HG03135 (cell line): ENCODE measurements around the gene SLAIN1.

ENCODE experiments used
- ATAC-seq: cut with Tn5 transposase; IDR thresholded peaks from one replicate; pipeline ENCODE4 v1.9.1; 2021; ENCODE audit warnings: mild to moderate bottlenecking, moderate library complexity; ENCODE audit not compliant: unreplicated experiment

The SLAIN1 gene

GRCh38 chr13:77703408-77703807, 5.9 kb downstream of the SLAIN1 start:
- ATAC-seq: no peak

DNA sequence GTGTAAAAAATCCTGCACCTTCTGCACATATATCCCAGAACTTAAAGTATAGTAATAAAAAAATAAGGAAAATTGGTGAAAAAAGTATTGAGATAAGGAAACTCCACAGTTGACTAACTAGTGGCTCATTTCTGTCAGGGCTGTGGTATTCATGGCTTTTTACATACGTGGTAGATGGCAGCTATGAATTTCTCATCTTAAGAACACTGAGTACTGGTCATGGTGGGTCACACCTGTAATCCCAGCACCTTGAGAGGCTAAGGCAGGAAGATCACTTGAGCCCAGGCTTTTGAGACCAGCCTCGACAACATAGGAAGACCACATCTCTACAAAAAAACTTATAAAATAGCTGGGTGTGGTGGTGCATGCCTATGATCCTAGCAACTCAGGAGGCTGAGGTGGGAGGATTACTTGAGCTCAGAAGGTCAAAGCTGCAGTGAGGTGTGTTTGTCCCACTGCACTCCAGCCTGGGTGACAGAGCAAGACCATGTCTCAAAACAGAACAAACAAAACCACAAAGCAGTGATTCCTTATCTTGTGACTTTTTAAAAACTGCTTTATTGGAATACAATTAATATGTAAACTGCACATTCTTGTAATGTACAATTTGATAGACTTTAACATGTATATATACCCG, 16.8 kb downstream of the SLAIN1 start:
- no peak for ATAC-seq

GRCh38 chr13:77715233-77715891, 17.9 kb downstream of the SLAIN1 start:
- no peak for ATAC-seq

DNA sequence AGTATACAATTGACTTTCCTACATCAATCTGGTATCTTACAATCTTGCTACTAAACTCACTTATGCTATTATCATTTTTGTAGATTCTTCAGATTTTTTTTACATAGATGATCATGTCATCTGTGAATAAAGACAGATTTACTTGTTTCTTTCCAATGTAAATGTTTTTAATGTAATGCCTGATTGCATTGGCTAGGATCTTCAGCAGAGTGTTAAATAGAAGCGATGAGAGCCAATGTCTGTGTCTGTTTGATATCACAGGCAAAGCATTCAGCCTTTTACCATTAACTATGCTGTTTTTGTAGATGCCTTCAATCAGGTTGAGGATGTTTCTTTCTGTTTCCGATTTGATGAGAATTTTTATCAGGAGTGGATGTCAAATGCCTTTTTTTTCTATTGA, 19.2 kb downstream of the SLAIN1 start:
- ATAC-seq: no peak

DNA sequence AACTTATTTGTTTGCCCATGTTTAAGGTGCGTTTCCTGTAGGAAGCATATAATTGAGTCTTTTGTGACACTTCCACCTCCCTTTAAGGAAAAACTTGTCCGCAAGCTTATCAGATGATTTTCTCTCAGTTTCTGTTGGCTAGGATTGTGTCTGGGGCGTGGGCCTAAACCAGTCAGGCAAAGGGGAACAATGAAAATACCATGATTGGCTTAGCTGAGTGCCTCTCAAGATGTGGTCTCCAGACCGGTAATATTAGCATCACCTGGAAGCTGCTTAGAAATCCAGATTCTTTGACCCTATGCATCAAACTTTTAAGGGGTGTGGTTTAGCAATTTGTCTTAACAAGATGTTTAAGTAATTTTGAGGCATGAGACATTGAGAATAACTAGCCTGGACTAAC, 20.0 kb downstream of the SLAIN1 start:
- ATAC-seq: no peak

DNA sequence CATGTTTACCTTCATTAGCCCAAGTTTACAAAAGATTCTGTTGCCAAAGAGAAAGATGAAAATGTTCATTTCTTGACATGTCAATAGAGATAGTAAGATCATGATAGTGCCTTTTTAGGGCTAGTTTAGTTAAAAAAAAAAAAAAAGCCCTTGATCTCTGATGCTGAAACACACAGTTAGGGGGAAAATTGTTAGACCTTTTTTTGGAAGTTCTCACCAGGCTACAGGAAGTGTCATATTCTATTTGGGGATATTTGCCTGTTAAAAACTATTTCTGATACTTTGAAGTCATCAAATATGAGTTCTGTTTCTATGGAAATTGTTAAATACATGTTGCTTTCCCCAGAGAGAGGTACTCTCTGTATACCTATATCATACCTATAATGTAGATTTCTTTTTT, 21.6 kb downstream of the SLAIN1 start:
- no peak for ATAC-seq

DNA sequence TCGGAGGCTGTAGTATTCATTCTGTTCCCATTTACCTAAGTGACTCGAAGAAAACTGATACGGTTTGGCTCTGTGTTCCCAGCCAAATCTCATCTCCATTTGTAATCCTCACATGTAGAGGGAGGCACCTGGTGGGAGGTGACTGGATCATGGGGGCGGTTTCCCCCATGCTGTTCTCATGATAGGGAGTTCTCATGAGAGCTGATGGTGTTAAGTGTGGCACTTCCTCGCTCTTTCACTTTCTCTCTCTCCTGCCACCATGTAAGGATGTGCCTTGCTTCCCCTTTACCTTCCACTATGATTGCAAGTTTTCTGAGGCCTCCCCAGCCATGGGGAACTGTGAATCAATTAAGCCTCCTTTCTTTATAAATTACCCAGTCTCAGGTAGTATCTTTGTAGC, 23.5 kb downstream of the SLAIN1 start:
- no peak for ATAC-seq

DNA sequence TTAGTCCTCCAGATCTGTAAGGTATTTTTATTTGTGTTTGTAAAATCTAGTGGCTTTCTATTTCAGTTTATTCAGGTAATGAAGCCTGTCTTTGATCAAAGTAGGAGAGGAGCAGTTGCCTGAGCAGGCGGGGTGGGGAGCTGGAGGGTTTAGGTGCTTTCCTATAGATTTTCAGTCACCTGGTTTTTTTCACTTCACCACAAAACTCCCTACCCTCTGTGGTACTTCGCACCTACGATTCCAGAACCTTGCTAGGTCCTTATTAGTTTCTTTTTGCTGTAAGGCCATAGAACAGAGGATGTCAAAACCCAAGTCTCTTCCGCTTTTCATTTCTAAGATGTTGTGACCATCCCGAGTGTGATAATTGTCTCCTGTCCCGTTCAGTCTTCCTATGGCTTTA, 26.6 kb downstream of the SLAIN1 start:
- peak; percentile 49 for ATAC-seq

GRCh38 chr13:77725071-77725470, 27.6 kb downstream of the SLAIN1 start:
- no peak for ATAC-seq

DNA sequence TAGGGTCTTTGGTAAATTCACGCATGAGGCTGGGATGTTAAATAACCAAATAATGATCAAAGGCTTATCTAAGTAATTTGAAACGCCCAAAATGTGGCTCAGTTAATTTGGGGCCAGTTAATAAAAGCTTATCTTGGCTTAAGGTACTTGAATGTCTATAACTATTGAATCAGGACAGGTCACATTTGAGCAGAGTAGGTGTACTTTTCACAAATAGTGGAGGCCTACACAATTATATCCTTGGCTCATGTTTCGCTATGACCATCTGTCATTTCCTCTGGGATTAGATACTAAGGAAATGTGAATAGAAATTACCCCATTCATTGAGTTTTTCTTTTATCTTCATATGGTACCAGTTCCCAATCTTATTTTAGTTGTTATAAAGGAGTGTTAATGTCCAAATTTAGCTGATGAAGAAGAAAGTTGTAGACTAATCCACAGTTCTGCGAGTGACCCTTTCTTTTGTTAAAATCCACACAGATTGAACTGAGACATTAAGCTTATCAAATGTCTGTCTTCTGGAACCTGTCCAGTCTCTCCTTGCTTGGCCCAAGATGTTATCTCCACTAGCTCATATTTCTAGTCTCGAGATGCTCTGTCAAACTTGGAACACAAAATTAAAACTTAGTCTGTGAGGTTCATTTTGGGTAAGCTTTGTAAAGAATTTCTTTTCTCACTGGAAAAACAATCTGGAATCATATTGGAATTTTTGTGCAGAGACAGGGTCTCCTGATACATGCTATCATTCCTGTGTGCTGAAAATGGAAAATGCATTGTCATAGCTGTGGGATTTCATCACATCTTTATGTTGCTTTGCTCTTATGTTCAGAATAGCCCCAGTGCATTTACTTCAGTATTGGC, 31.0 kb downstream of the SLAIN1 start:
- ATAC-seq: no peak

DNA sequence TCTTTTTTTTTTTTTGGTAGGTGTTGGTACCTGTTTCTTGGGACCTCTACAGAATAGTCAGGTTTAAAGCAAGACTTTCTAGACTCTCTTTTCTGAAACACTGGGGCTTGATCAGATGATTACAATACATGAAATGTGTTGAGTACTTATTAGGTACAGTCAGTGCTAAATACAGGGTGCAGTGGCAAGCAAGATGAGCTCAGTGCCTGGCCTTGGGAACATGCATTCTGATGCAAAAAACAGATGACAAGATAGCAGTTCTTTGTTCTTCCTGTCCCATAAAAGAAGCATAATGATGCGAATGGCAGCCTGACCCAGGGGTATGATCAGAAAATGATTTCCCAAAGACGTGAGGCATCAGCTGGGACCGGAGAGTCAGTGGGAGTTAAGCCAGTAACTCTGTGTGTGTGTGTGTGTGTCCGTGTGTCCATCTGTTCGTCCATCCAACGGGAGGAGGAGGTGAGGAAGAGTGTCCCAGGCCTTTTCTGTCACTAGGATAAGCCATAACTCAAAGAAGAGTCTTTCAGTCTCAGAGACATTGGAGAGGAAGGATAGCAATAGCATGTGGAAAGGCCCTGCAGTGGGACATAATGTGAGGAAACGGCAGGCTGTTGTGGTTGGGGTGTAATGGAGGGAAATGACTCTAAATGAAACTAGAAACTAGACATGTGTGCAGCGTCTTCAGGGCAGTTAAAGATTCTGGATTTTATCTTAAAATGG, 32.2 kb downstream of the SLAIN1 start:
- peak; percentile 98 for ATAC-seq

DNA sequence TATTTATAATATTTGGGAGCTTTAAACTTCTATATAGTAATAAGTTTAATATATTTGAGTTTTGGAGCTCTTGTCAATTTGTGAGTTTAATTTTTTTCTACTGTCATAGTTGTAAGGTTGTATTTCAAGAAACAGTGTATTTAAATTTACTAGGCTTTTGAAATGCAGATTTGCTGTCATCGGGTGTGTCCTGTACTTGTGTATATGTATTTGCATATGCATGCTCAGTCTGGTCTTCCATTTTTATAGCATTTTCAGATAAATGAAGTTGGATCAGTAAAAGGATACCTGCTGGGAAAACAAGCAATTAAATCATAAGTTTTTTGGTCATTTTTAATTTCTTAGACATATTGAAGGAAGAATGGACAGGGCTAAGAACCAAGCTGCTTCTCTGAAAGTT, 33.1 kb downstream of the SLAIN1 start:
- no peak for ATAC-seq

DNA sequence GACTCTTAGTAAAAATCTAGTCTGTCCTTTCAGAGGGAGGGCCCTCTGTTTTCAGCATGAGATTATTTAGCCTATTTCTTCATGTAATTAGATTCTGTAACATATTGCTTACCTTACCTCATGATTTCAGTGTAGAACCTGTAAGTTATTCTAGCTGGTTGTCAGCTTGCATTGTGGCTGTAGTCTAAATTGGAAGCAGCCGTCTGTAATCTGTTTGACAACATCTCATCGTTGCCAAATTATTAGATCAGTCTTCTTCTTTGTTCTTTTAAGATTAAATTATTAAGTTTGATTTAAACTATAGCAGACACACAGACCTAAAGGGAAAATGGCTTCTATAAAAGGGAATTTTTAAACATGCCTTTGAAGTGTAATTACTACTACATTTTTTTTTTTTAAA, 34.8 kb downstream of the SLAIN1 start:
- ATAC-seq: no peak

GRCh38 chr13:77733674-77734073, 36.2 kb downstream of the SLAIN1 start:
- no peak for ATAC-seq

DNA sequence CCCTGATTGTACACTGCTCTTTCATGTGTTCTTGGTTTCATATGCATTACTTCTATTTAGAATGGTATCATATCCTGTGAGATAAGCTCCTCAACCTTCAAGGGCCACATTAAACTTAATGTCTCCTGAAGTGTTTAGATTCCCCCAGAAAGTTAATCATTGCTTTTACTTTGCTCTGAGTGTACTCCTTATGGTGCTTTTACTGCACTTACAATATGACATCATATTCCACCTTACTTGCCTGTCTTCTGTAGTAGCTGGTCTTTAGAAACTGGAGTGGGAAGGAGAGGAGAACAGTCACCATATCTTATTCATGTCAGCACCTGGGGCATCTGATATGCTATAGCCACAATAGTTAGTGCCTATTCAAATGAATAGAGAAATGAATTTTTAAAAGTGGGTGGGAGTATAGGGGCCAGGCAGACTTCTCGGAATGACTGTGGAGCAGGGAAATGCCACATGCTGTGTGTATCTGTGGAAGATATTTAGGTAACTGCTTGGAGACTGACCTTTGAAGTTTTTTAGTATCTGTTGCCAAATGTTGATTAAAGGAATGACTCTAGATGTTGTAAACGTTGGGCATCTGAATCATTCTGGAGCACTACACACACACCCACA, 40.2 kb downstream of the SLAIN1 start:
- peak; percentile 88 for ATAC-seq

- ATAC-seq: no peak
Observed at GRCh38 chr13:77740097-77740735, 42.7 kb downstream of the SLAIN1 start.

DNA sequence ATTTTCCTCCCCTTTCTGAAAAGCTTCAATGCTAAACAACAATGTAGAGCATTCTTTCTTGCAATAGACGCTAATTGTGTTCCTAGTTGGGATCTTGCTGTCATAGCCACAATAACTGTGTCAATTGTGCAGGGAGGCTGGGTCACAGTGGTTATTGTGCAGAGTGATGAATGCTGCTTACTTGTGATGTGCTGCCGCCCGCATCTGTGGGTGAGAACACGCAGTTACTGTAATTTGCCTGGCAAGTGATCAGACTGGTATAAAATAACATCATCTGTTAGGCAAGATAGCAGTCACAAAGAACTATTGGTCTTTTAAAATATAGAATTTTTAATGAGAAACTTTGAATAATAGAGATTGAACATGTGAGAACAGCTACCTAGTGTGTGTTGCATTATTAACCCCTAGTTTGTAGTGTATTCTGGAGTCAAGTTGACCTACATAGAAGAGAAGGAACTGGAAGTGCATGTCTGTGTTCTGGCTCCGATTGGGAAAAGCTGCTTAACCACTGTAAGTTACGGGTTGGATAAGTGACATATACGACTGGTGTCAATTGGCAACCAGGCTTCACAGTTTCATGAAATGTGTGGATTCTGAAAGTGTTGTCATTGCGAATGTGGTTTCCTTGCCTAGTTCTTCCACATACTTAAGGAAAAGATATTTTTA, 43.6 kb downstream of the SLAIN1 start:
- ATAC-seq: no peak

DNA sequence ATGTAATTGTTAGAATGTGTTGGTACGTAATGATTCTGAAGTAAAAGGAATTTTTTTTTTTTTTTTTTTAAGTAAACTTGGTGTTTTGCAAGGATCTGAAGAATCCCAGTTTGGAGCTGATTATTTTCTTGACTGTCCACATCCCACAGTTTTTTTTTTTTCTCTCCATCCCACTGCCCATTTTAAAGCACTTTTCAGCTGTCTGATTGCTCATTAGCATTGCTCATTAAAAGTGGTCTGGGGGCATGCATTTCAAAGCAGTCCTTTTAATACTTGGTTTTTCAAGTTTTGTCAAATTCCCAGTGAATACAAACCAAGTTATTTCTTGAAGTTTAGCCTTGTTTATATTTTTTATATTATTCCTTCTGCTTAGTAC, 44.1 kb downstream of the SLAIN1 start:
- no peak for ATAC-seq

GRCh38 chr13:77742801-77743200, 45.3 kb downstream of the SLAIN1 start:
- no peak for ATAC-seq

DNA sequence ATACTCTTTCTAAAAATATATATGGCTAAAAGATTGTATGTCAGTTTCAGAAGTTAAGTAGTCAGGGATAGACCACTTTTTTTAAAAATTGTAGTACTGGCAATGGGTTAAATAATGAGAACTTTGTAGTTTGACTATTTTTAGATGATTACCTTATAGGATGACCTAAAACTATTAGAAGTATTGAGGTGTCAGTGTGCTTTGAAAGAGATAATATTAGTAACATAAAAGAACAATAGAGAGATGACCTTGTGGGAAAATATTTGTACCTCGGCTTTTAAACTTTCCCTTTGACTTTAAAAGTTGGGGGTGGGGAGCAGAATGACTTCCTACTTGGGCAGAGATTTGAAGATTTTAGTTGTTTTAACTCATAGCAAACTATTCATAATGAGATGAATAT, 48.3 kb downstream of the SLAIN1 start:
- no peak for ATAC-seq
